Measurements from ENCODE around the gene CTIF.

DNA sequence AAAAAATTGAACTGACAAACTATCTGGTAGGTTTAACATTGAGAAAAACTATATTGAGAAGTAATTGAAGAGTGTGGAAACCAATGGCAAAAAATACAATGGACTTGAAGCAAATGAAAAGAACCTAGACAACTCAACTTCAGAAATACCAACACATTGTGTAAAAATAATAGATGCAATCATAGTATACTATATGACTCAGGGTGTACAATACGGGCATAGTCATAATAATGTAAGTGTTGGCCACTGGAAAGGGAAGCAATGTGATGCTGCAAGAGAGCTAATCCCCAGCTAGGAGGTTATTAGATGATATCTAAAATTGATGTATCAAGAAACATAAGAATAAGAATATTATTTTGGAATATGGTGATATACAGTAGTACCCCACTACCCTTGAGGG, 366.7 kb downstream of the CTIF start:
- no peak for TF ChIP-seq POLR2A (IDR thresholded peaks at IDR 0.05)
- TF ChIP-seq, protein P1, sequence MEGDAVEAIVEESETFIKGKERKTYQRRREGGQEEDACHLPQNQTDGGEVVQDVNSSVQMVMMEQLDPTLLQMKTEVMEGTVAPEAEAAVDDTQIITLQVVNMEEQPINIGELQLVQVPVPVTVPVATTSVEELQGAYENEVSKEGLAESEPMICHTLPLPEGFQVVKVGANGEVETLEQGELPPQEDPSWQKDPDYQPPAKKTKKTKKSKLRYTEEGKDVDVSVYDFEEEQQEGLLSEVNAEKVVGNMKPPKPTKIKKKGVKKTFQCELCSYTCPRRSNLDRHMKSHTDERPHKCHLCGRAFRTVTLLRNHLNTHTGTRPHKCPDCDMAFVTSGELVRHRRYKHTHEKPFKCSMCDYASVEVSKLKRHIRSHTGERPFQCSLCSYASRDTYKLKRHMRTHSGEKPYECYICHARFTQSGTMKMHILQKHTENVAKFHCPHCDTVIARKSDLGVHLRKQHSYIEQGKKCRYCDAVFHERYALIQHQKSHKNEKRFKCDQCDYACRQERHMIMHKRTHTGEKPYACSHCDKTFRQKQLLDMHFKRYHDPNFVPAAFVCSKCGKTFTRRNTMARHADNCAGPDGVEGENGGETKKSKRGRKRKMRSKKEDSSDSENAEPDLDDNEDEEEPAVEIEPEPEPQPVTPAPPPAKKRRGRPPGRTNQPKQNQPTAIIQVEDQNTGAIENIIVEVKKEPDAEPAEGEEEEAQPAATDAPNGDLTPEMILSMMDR (IDR thresholded peaks at IDR 0.05) = no peak
